Breast epithelium (tissue), 3 donors: ENCODE measurements around the gene CHFR.

Source experiments
- CTCF ChIP-seq, 3 donors: fragments of 450-650 bp; IDR thresholded peaks; one replicate each; pipeline ENCODE4 v1.5.1; 2016 to 2017; ENCODE audit warnings: antibody characterized with exemption in 3 of 3, mild to moderate bottlenecking in 3 of 3, moderate library complexity in 3 of 3
- POLR2A ChIP-seq: fragments of 450-650 bp; IDR thresholded peaks from one replicate; pipeline ENCODE4 v1.6.1; 2016; ENCODE audit warnings: antibody characterized with exemption, mild to moderate bottlenecking, moderate library complexity
- POLR2AphosphoS5 ChIP-seq, 3 donors: sonication (generic); formaldehyde crosslinking; IDR thresholded peaks; one replicate each; pipeline ENCODE4 v1.6.1; 2017; ENCODE audit warnings: antibody characterized with exemption in 3 of 3

- no peak for TF ChIP-seq CTCF (IDR thresholded peaks at IDR 0.05)
- TF ChIP-seq POLR2A = no peak
- no peak for TF ChIP-seq POLR2AphosphoS5 (IDR thresholded peaks at IDR 0.05)
Observed at GRCh38 chr12:132850291-132850690, 37.1 kb downstream of the CHFR start.
